Ascending aorta (tissue), 2 donors: ENCODE data around the gene SPTBN5. TPM values are rescaled to one million over a fixed set of nuclear protein-coding genes. Genes with fewer than 3 reads are reported as not detected.

Source experiments
- DNase-seq, 2 donors: peaks; one replicate each; pipeline ENCODE4 v3.0.0-alpha.2; 2019; ENCODE audit warnings: low spot score in 2 of 2
- H3K27ac ChIP-seq, 2 donors: fragments of 200-600 bp; sonication (generic); one replicate each; pipeline ENCODE4 v1.5.1; 2016 to 2017; ENCODE audit warnings: mild to moderate bottlenecking in 1 of 2
- H3K27me3 ChIP-seq: fragments of 200-600 bp; sonication (generic); one replicate; pipeline ENCODE4 v1.5.1; 2017
- H3K36me3 ChIP-seq, 2 donors: fragments of 200-600 bp; sonication (generic); one replicate each; pipeline ENCODE4 v1.5.1; 2016
- H3K4me1 ChIP-seq, 2 donors: fragments of 200-600 bp; sonication (generic); one replicate each; pipeline ENCODE4 v1.5.1; 2016 to 2017; ENCODE audit warnings: mild to moderate bottlenecking in 1 of 2
- H3K4me3 ChIP-seq, 2 donors: fragments of 200-600 bp; sonication (generic); one replicate each; pipeline ENCODE4 v1.5.1; 2016 to 2017; ENCODE audit warnings: mild to moderate bottlenecking in 1 of 2
- H3K9me3 ChIP-seq, 2 donors: fragments of 200-600 bp; sonication (generic); one replicate each; pipeline ENCODE4 v1.5.1; 2016
- CTCF ChIP-seq, 3 experiments: fragments of 200-600 bp in 2 of 3; fragments of 450-650 bp in 1 of 3; sonication (generic) in 2 of 3; IDR thresholded peaks; one replicate each; pipeline ENCODE4 v1.5.1; 2016 to 2019; ENCODE audit warnings: antibody characterized with exemption in 3 of 3, mild to moderate bottlenecking in 1 of 3, moderate library complexity in 1 of 3
- intact Hi-C: fragments of 100-400 bp; cut with DNase I; formaldehyde crosslinking; loops from one replicate; pipeline ENCODE4 v1.15.1; 2023
- total RNA-seq: library from RNA; depleted of rRNA; stranded (reverse); fragments of >200 nt; gene quantifications from one replicate; pipeline ENCODE4 v1.1.0, GENCODE V29; 2016

Gene SPTBN5
- total RNA-seq, 1 donor from 2014 or later, result 1.5 TPM

DNA sequence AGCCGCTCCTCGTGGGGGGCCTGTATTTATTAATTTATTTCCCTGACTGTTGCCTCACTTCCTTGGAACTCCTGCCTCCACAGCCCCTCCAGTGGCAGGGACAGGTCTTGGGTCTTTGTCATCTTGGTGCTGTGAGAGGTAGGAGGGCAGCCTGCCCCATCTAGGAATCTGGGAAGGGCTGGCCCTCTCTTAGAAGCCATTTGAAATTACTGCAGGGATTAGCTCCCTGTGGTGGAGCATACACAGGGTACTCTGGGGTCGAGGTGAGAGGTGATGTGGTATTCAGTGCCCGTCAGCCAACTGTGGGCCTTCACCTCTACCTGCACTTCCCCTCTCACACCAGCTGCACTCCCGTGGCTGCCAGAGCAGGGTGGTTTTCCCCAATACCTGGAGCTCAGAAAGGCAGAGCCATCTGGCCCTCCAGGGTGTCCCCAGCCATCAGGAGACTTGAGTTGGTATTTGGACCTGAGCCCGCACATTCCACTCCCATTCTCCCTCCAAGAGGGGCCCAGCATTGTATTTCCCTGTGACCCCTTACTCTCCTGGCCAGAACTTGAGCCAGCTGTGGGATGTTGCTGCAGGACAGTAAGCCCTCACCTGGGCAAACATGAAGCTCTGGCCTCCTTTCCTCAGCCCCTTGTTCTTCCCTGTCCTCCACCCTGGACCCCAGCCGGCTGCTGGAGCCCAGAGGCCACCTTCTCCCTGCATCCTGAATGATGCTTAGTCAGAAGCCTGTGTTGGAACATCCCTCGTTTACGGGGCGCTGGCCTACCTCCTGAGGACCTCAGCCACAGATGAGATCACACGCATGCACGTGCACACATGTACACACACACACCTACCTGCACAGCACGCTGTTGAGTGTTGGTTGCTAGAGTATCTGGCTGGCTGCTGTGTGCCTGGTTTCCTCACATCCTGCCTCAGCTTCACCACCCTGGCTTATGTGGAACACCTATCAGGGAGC is 68.0 kb downstream of the SPTBN5 start:
- Histone ChIP-seq H3K4me3 (no peak overlapping the region), H3K4me1 (peaks cover 5 to 22% of the 10 kb centered on the region in 2 donors), H3K9me3 (no peaks in the 10 kb centered on the region), H3K27me3 (no peaks in the 10 kb centered on the region), H3K27ac (no peak overlapping the region), H3K36me3 (peaks cover 16 to 40% of the 10 kb centered on the region in 2 donors)
- no peak for DNase-seq
- TF ChIP-seq CTCF (IDR thresholded peaks at IDR 0.05), result no peak
- intact Hi-C loops, result loop anchor here (5.0 to 10.0 kb wide), 4 partner anchors 76 to 446 kb away; partner anchors contain the start of genes GANC, TMEM87A and TYRO3

DNA sequence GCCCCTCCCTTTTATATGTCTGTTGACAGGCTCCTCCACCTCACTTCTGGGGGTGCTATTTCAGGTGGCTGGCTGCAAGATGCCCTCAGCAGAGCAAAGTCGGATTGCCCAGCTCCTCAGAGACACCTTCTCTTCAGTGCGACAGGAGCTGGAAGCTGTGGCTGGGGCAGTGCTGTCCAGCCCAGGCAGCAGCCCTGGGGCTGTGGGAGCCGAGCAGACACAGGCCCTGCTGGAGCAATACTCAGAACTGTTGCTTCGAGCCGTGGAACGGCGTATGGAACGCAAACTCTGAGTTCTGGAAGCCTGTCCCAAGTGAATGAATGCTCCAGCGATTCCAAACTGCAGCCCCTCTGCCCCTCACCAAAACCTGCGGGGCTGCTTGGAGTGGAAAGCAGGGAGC is 68.7 kb downstream of the SPTBN5 start:
- Histone ChIP-seq H3K36me3 (peaks cover 16 to 46% of the 10 kb centered on the region in 2 donors), H3K27me3 (no peaks in the 10 kb centered on the region), H3K27ac (no peak overlapping the region), H3K9me3 (no peaks in the 10 kb centered on the region), H3K4me1 (peaks cover 5 to 18% of the 10 kb centered on the region in 2 donors), H3K4me3 (no peak overlapping the region)
- no peak for TF ChIP-seq CTCF (IDR thresholded peaks at IDR 0.05)
- intact Hi-C loops, result loop anchor here (5.0 to 10.0 kb wide), 4 partner anchors 77 to 447 kb away; partner anchors contain the start of genes GANC, TMEM87A and TYRO3
- DNase-seq, result no peak

DNA sequence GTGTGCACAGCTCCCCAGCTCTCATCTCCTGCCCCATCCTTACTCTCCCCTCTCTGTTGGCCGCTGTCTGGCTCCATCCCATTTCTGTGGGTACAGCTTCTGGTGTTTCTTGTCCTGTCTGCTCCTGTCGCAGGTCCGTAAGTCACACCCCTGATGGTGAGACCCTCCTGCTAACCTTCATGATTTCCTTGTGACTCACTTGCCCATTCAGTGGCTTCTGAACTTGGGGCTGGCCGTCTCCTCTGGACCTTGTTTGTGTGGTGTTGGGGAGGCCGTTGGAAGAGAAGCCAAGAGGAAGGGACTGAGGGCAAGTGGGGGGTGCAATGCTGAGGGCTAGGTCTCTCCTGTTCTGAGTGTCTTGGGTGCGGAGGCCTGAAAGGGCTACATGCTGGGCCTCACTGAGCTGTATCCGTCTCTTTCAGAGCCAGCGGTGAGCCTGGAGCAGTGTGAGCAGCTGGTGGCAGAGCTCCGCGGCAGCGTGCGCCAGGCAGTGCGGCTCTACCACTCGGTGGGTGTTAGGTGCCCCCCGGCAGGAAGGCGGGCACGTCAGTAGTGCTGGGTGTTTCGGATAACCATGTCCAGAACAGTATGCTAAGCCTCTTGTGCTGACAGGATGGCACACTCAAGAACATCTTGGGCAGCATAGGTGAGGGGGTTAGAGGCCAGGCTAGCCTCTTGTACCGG is 69.6 kb downstream of the SPTBN5 start:
- intact Hi-C loops, result loop anchor here (10.0 kb wide), 1 partner anchor 269 kb away; the partner anchor contains the start of gene TYRO3
- H3K4me1 ChIP-seq, result peaks cover 5 to 9% of the 10 kb centered on the region in 2 donors
- H3K4me3 ChIP-seq, result no peak overlapping the region
- no peaks in the 10 kb centered on the region for H3K9me3 ChIP-seq
- DNase-seq, result no peak
- peaks cover 22 to 52% of the 10 kb centered on the region in 2 donors for H3K36me3 ChIP-seq
- TF ChIP-seq CTCF (IDR thresholded peaks at IDR 0.05), result no peak
- H3K27me3 ChIP-seq, result no peaks in the 10 kb centered on the region
- no peak overlapping the region for H3K27ac ChIP-seq

DNA sequence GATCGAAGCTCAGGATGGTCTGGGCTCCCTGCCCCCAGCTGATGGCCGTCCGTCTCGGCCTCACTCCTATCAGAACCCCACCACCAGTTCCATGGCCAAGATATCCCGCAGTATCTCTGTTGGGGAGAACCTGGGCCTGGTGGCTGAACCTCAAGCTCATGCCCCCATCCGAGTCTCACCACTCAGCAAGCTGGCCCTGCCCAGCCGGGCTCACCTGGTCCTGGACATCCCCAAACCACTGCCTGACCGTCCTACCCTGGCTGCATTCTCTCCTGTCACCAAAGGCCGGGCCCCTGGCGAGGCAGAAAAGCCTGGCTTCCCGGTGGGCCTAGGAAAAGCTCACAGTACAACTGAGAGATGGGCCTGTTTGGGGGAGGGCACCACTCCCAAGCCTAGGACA is 70.4 kb downstream of the SPTBN5 start:
- Histone ChIP-seq H3K36me3 (peaks cover 29 to 59% of the 10 kb centered on the region in 2 donors), H3K9me3 (no peaks in the 10 kb centered on the region), H3K4me1 (peaks cover 4 to 5% of the 10 kb centered on the region in 2 donors), H3K27ac (no peak overlapping the region), H3K4me3 (no peak overlapping the region), H3K27me3 (no peaks in the 10 kb centered on the region)
- DNase-seq, result no peak
- TF ChIP-seq CTCF (IDR thresholded peaks at IDR 0.05), result no peak
- intact Hi-C loops, result loop anchor here (10.0 kb wide), 1 partner anchor 269 kb away; the partner anchor contains the start of gene TYRO3

- intact Hi-C loops, result loop anchor here (10.0 kb wide), 1 partner anchor 268 kb away; the partner anchor contains the start of gene TYRO3
- peaks cover 4 to 5% of the 10 kb centered on the region in 2 donors for H3K4me1 ChIP-seq
- peaks cover 34 to 65% of the 10 kb centered on the region in 2 donors for H3K36me3 ChIP-seq
- TF ChIP-seq CTCF (IDR thresholded peaks at IDR 0.05), result no peak
- H3K4me3 ChIP-seq, result no peak overlapping the region
- no peaks in the 10 kb centered on the region for H3K27me3 ChIP-seq
- DNase-seq, result no peak
- no peak overlapping the region for H3K27ac ChIP-seq
- H3K9me3 ChIP-seq, result no peaks in the 10 kb centered on the region
These were observed 70.9 kb downstream of the SPTBN5 start for GRCh38 chr15:41822957-41823356.
